Measurements from ENCODE around the gene GNB1L.
"Not testable (repeated sequence)": the region's sequence is repeated elsewhere in the genome, so short reads cannot be mapped to it uniquely, and the experiment has no call there.

- TF ChIP-seq CTCF (IDR thresholded peaks at IDR 0.05; ENCODE audit: low read length); EZH2 (optimal IDR thresholded peaks at IDR 0.05; ENCODE audit: low read depth, low read length); EZH2phosphoT487 (IDR thresholded peaks at IDR 0.05; ENCODE audit: low read length): not testable (repeated sequence)
These were observed 22.7 kb downstream of the GNB1L start for GRCh38 chr22:19831979-19832378.
